Measurements from ENCODE around the gene TMF1. TPM values are rescaled to one million over a fixed set of nuclear protein-coding genes. Genes with fewer than 3 reads are reported as not detected.
A peak's percentile ranks its signal among the peaks of the same experiment; 100 is the strongest.

The TMF1 gene
- total RNA-seq, 1 donor from 2014 or later = 39.1 TPM

GRCh38 chr3:68977486-68978167 is 74.5 kb downstream of the TMF1 start:
- DNase-seq (ENCODE audit: low spot score) = no peak

DNA sequence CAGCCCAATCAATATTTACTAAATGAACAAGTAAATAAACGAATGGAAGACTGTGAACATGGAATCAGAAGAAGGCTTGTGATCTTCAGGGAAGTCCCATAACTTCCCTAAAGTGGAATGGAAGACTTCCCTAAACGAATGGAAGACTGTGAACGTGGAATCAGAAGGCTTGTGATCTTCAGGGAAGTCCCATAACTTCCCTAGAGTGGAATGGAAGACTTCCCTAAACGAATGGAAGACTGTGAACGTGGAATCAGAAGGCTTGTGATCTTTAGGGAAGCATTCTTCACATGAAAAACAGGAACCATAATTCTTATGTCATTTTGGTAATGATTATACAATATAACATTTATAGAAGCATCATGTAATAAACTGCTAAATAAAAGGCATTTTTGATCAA is 77.4 kb downstream of the TMF1 start:
- DNase-seq (ENCODE audit: low spot score) = no peak

DNA sequence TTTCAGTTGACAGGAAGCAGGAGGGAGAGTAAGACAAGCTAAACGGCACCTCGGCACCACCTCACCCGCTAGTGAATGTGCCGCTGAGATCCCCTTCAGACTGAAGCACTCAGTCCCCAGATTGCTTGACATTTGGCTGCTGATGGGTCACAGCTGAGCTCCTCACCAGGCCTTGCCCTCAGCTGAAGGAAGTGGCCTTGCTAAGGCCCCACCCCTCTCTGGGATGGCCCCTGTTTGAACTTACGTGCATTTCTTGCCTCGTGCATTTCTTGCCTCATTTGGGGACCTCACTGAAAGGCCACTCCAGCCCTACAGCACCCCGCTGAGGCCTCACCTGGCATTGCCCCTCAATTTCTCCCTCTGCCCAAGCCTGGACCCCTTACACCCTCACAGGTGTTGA is 78.5 kb downstream of the TMF1 start:
- no peak for DNase-seq (ENCODE audit: low spot score)

DNA sequence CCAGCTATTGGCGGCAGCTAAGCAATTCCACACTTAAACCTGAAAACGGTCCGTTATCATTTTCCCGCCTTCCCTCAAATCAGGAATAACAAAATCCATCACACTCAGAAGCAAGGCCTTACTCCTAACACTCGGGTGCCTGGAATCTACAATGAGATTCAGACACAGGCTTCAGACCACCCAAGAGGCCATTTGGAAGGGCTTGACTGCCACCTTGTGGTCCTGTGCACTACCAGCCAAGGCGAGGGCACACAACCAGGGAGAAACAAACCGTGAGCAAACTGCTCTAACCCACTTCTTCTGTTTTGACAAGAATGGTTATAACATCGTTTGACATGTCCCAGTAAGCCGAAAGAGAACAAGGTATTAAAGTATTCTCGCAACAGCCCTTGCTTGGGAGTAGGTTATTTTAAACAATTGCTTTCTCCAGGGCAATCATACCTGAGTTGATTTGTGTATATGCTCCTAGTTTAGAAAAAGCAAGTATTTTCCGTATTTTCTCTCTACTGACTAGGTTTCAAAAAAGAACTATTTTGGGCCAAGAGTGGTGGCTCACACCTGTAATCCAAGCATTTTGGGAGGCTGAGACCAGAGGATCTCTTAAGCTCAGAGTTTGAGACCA is 79.7 kb downstream of the TMF1 start:
- peak; percentile 46 for DNase-seq (ENCODE audit: low spot score)

Other genes starting within 250 kb of the TMF1 start
- gene TAFA4, start 119.8 kb downstream of the TMF1 start, total RNA-seq = not detected
- gene EOGT, start 38.6 kb downstream of the TMF1 start, total RNA-seq = 81.0 TPM
- 72.4 TPM for gene UBA3, start 28.0 kb upstream of the TMF1 start, total RNA-seq
- gene ARL6IP5, start 32.6 kb upstream of the TMF1 start, total RNA-seq = 106 TPM
- 0.13 TPM for gene LMOD3, start 70.3 kb upstream of the TMF1 start, total RNA-seq

All from ureter (tissue), 1 donor.